Stomach (tissue), 9 donors: ENCODE results near the gene HIPK3. TPM values are rescaled to one million over a fixed set of nuclear protein-coding genes. Genes with fewer than 3 reads are reported as not detected.

ENCODE experiments used
- DNase-seq, 2 donors: peaks; one replicate each; pipeline versions ENCODE4 v3.0.0 to v3.0.0-alpha.2; 2013 to 2019
- H3K27ac ChIP-seq, 5 donors: fragments of 200-600 bp in 4 of 5; sonication (generic) in 4 of 5; one replicate each; pipeline ENCODE4 v1.5.1; 2013 to 2019; ENCODE audit warnings: mild to moderate bottlenecking in 1 of 5, moderate library complexity in 1 of 5
- H3K27me3 ChIP-seq, 3 donors: fragments of 200-600 bp; sonication (generic); one replicate each; pipeline ENCODE4 v1.5.1; 2017 to 2019; ENCODE audit warnings: mixed run types in 1 of 3
- H3K36me3 ChIP-seq, 4 donors: fragments of 200-600 bp; sonication (generic); 1 replicate in 3 of 4; 2 replicates in 1 of 4; pipeline ENCODE4 v1.5.1; 2016 to 2019
- H3K4me1 ChIP-seq, 4 donors: fragments of 200-600 bp; sonication (generic); one replicate each; pipeline ENCODE4 v1.5.1; 2016 to 2019
- H3K4me3 ChIP-seq, 4 donors: fragments of 200-600 bp; sonication (generic) in 3 of 4; one replicate each; pipeline ENCODE4 v1.5.1; 2016 to 2019; ENCODE audit warnings: mild to moderate bottlenecking in 1 of 4
- H3K9me3 ChIP-seq, 4 donors: fragments of 200-600 bp; sonication (generic); one replicate each; pipeline ENCODE4 v1.5.1; 2016 to 2019
- EP300 ChIP-seq: sonication (generic); formaldehyde crosslinking; IDR thresholded peaks from one replicate; pipeline ENCODE4 v1.6.1; 2017; ENCODE audit warnings: antibody characterized with exemption
- POLR2A ChIP-seq, 4 donors: fragments of 450-650 bp; IDR thresholded peaks; one replicate each; pipeline ENCODE4 v1.6.1; 2016; ENCODE audit warnings: antibody characterized with exemption in 4 of 4, control low read depth in 2 of 4, mild to moderate bottlenecking in 1 of 4, moderate library complexity in 1 of 4
- POLR2AphosphoS5 ChIP-seq, 3 donors: sonication (generic); formaldehyde crosslinking; IDR thresholded peaks; one replicate each; pipeline ENCODE4 v1.6.1; 2016; ENCODE audit warnings: antibody characterized with exemption in 3 of 3
- WGBS, 5 donors: extraction: QIAGEN DNeasy Blood & Tissue Kit in 3 of 5; methylation state at CpG; one replicate each; pipeline versions ENCODE4 v1.1.5 to v1.1.7; 2013 to 2018; 5-methylcytosine and 5-hydroxymethylcytosine counted together
- intact Hi-C: fragments of 100-400 bp; cut with DNase I; formaldehyde crosslinking; loops from one replicate; pipeline ENCODE4 v1.15.1; 2023; ENCODE audit warnings: low total_unique reads
- polyA plus RNA-seq, 3 donors: library from polyadenylated mRNA; stranded (reverse); fragments of 200-250 nt; gene quantifications; one replicate each; pipeline ENCODE4 v1.2.3, GENCODE V29; 2013
- total RNA-seq, 5 donors: library from RNA; depleted of rRNA; stranded (reverse); fragments of >200 nt; gene quantifications; one replicate each; pipeline versions ENCODE4 v1.1.0 to v1.2.3, GENCODE V29; 2014 to 2016
- TF ChIP-seq, protein P1 (sequence below), 7 experiments: fragments of 450-650 bp in 4 of 7; fragments of 200-600 bp in 3 of 7; sonication (generic) in 3 of 7; IDR thresholded peaks; one replicate each; pipeline ENCODE4 v1.5.1; 2016 to 2019; ENCODE audit warnings: antibody characterized with exemption in 7 of 7, control low read depth in 2 of 7, mild to moderate bottlenecking in 1 of 7
- donor health status: healthy with polysubstance abuse.
- donor health status: Bipolar disorder and iron deficiency.
- donor health status: healthy.

Gene HIPK3
- total and polyA plus RNA-seq, 8 donors, result 10.6 to 222 (median 67.4) TPM

DNA sequence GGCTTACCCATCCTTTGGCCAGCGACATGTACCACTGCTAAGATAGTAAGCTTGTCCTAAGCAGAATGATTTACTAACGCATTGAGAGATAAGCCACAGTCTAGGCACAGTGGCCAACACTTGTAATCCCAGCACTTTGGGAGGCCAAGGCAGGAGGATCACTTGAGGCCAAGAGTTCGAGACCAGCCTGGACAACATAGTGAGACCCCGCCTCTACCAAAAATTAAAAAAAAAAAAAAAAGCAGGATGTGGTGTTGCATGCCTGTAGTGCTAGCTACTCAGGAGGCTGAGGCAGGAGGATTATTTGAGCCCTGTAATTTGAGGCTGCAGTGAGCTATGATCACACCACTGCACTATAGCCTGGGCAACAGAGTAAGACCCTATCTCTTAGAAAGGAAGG, 93.1 kb downstream of the HIPK3 start:
- Histone ChIP-seq H3K4me3 (no peak overlapping the region), H3K9me3 (no peaks in the 10 kb centered on the region), H3K27ac (no peak overlapping the region), H3K36me3 (peaks cover 55 to 100% (median 90%) of the 10 kb centered on the region in 4 donors), H3K4me1 (peaks cover 0 to 3% (median 0%) of the 10 kb centered on the region in 4 donors), H3K27me3 (no peaks in the 10 kb centered on the region)
- no peak for DNase-seq
- no peak for TF ChIP-seq POLR2AphosphoS5 (IDR thresholded peaks at IDR 0.05)
- TF ChIP-seq EP300, result no peak
- TF ChIP-seq, protein P1, sequence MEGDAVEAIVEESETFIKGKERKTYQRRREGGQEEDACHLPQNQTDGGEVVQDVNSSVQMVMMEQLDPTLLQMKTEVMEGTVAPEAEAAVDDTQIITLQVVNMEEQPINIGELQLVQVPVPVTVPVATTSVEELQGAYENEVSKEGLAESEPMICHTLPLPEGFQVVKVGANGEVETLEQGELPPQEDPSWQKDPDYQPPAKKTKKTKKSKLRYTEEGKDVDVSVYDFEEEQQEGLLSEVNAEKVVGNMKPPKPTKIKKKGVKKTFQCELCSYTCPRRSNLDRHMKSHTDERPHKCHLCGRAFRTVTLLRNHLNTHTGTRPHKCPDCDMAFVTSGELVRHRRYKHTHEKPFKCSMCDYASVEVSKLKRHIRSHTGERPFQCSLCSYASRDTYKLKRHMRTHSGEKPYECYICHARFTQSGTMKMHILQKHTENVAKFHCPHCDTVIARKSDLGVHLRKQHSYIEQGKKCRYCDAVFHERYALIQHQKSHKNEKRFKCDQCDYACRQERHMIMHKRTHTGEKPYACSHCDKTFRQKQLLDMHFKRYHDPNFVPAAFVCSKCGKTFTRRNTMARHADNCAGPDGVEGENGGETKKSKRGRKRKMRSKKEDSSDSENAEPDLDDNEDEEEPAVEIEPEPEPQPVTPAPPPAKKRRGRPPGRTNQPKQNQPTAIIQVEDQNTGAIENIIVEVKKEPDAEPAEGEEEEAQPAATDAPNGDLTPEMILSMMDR (IDR thresholded peaks at IDR 0.05), result no peak
- no peak for TF ChIP-seq POLR2A (IDR thresholded peaks at IDR 0.05)
- 97 to 100% (median 98%) methylated on average over 4 of the region's 4 CpGs for WGBS, 5 donors
- intact Hi-C loops, result no loop called here

DNA sequence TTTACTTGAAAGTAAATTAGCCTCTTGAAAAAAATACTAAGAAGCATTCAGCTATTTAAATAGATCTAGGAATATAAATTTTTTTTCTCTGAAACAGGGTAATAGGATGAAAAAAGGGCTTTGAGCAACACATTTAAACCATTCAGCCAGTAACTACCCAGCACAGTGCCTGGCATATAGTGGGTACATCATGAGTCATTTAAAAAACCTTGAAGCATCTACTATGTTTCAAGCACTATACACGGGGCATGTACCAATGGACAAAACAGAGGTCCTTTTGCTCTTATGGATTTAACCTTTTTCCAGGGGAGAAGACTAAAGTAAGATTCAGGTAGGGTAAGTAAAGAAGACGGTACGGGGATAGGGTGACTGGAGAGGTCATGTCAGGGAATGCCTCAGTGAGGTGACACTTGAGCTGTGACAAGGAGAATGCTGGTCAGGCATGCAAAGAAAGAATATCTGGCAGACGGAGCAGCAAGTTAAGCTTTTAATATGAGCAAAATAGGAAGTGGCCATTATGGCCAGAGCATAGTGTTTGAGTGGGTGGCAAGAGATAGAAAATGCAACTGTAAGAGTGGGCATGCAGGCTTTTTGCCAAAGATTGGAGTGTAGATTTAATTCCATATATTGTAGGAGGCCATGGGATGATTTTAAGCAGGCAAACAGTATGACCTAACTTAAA, 101.1 kb downstream of the HIPK3 start:
- Histone ChIP-seq H3K36me3 (peaks cover 7 to 33% (median 18%) of the 10 kb centered on the region in 4 donors), H3K27ac (no peak overlapping the region), H3K9me3 (no peaks in the 10 kb centered on the region), H3K27me3 (no peaks in the 10 kb centered on the region), H3K4me3 (no peak overlapping the region), H3K4me1 (no peaks in the 10 kb centered on the region)
- intact Hi-C loops, result no loop called here
- no peak for DNase-seq
- WGBS, 5 donors, result 67 to 75% (median 71%) methylated on average over 4 of the region's 4 CpGs
- no peak for TF ChIP-seq POLR2A (IDR thresholded peaks at IDR 0.05)
- TF ChIP-seq, protein P1 (IDR thresholded peaks at IDR 0.05), result no peak
- no peak for TF ChIP-seq EP300
- no peak for TF ChIP-seq POLR2AphosphoS5 (IDR thresholded peaks at IDR 0.05)

DNA sequence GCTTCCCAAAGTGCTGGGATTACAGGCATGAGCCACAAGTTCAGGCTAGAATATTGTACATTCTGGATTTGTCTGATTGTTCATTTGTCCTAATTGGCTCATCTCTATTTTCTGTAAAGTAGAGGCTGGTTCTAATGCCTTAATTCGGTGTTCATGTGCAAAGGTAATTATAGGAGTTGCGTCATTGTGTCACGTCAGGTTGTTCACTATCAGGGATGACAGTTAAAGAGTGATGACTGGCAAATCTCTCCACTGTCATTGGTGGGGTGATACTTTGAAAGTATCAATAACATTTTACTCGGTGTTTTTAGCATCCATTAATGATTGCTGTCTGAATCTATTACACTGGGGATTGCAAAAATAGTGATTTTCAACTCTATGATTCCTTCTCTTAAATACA, 103.5 kb downstream of the HIPK3 start:
- peaks cover 0 to 10% (median 0%) of the 10 kb centered on the region in 4 donors for H3K36me3 ChIP-seq
- DNase-seq, result no peak
- intact Hi-C loops, result loop anchor here (10.0 kb wide), 2 partner anchors 324 to 464 kb away; no protein-coding TSS in a partner anchor
- no peaks in the 10 kb centered on the region for H3K4me1 ChIP-seq
- H3K9me3 ChIP-seq, result no peaks in the 10 kb centered on the region
- TF ChIP-seq EP300, result no peak
- no peak for TF ChIP-seq POLR2A (IDR thresholded peaks at IDR 0.05)
- no peak for TF ChIP-seq POLR2AphosphoS5 (IDR thresholded peaks at IDR 0.05)
- TF ChIP-seq, protein P1 (IDR thresholded peaks at IDR 0.05), result no peak
- H3K27me3 ChIP-seq, result no peaks in the 10 kb centered on the region
- H3K27ac ChIP-seq, result no peak overlapping the region
- H3K4me3 ChIP-seq, result no peak overlapping the region
- 70 to 74% (median 72%) methylated on average over 4 of the region's 4 CpGs for WGBS, 5 donors

DNA sequence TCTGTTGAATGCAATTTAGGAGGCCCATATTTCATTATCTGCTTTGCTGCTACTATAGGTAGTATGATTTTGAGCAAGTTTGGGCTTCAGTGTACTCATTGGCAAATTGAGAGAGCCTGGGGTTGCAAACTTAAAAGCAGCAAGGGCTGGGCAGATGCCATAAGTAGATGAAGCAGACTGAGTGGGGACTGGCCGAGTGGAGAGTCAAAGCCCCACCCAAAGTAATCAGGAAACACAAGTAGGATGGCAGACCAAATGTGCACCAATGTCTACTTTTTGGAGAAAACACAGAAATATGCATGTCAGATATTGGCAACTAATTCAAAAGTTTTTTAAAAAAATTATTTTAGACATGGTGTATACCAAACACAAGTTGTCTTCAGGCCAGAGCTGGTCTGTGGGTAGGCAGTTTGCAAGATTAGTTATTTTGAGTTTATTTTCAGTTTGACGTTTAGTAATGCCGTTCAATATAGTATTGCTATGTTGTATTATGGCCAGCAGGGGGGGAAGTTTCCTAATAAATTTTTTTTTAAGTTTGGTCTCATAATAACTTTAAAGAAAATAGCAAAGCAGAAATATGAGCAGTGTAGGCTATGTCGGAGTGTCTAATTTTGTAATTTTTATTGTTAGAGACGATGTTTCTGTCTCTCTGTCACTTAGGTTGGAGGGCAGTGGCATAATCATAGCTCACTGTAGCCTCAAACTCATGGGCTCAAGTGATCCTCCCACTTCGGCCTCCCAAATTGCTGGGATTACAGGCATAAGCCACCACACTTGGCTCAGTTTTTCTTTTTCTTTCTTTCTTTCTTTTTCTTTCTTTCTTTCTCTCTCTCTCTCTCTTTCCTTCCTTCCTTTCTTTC, 105.1 kb downstream of the HIPK3 start:
- 18 to 24% (median 19%) methylated on average over 6 of the region's 6 CpGs for WGBS, 5 donors
- H3K9me3 ChIP-seq, result no peaks in the 10 kb centered on the region
- H3K4me1 ChIP-seq, result no peaks in the 10 kb centered on the region
- intact Hi-C loops, result loop anchor here (10.0 kb wide), 2 partner anchors 323 to 463 kb away; no protein-coding TSS in a partner anchor
- no peaks in the 10 kb centered on the region for H3K27me3 ChIP-seq
- no peak overlapping the region for H3K27ac ChIP-seq
- peak in 1 of 2 donors; percentile 74 for DNase-seq
- no peaks in the 10 kb centered on the region for H3K36me3 ChIP-seq
- no peak overlapping the region for H3K4me3 ChIP-seq
- no peak for TF ChIP-seq POLR2A (IDR thresholded peaks at IDR 0.05)
- TF ChIP-seq POLR2AphosphoS5 (IDR thresholded peaks at IDR 0.05), result no peak
- no peak for TF ChIP-seq EP300
- TF ChIP-seq, protein P1 (IDR thresholded peaks at IDR 0.05), result peak in 5 of 7 experiments; percentile 34 to 78 (median 69)
